Endodermal cell (in vitro differentiated cells): ENCODE results near the gene BBS9. TPM values are rescaled to one million over a fixed set of nuclear protein-coding genes. Genes with fewer than 3 reads are reported as not detected.

Source experiments
- DNase-seq: peaks from one replicate; pipeline ENCODE4 v3.0.0-alpha.2; 2017
- H3K27ac ChIP-seq: 2 replicates; pipeline ENCODE4 v1.5.1; 2013; ENCODE audit warnings: mild to moderate bottlenecking, low read depth, low read length, moderate library complexity
- H3K27me3 ChIP-seq: 2 replicates; pipeline ENCODE4 v1.6.1; 2013; ENCODE audit warnings: mild to moderate bottlenecking, low read length, moderate library complexity; ENCODE audit not compliant: insufficient read depth, control insufficient read depth, poor library complexity, severe bottlenecking
- H3K36me3 ChIP-seq: 2 replicates; pipeline ENCODE4 v1.7.0; 2013; ENCODE audit warnings: mild to moderate bottlenecking, low read length, moderate library complexity; ENCODE audit not compliant: control insufficient read depth, insufficient read depth
- H3K4me1 ChIP-seq: one replicate; pipeline ENCODE4 v1.7.0; 2013; ENCODE audit warnings: low read length; ENCODE audit not compliant: control insufficient read depth, insufficient read depth
- H3K4me3 ChIP-seq: 2 replicates; pipeline ENCODE4 v1.5.1; 2013; ENCODE audit warnings: mild to moderate bottlenecking, low read length, moderate library complexity
- H3K9ac ChIP-seq: 2 replicates; pipeline ENCODE4 v1.6.1; 2013; ENCODE audit warnings: mild to moderate bottlenecking, low read length, moderate library complexity; ENCODE audit not compliant: poor library complexity, severe bottlenecking; ENCODE audit errors: extremely low read depth
- H3K9me3 ChIP-seq: 2 replicates; pipeline ENCODE4 v1.6.1; 2013; ENCODE audit warnings: mild to moderate bottlenecking, low read length, moderate library complexity; ENCODE audit not compliant: control insufficient read depth
- H3K27ac Mint-ChIP-seq: 2 replicates; pipeline ENCODE4 v1.8.0; 2020; ENCODE audit warnings: mixed read lengths
- H3K27me3 Mint-ChIP-seq: 2 replicates; pipeline ENCODE4 v1.8.0; 2021; ENCODE audit warnings: mild to moderate bottlenecking, mixed read lengths; ENCODE audit not compliant: insufficient read depth
- H3K36me3 Mint-ChIP-seq: 2 replicates; pipeline ENCODE4 v1.8.0; 2020; ENCODE audit warnings: low read depth, mixed read lengths
- H3K4me1 Mint-ChIP-seq: 2 replicates; pipeline ENCODE4 v1.8.0; 2020; ENCODE audit warnings: mixed read lengths
- H3K4me3 Mint-ChIP-seq: 2 replicates; pipeline ENCODE4 v1.8.0; 2020; ENCODE audit warnings: mild to moderate bottlenecking, moderate library complexity, mixed read lengths
- H3K9me3 Mint-ChIP-seq: 2 replicates; pipeline ENCODE4 v1.8.0; 2020; ENCODE audit warnings: mild to moderate bottlenecking, mixed read lengths
- CTCF ChIP-seq: fragments of 200-600 bp; sonication (generic); conservative IDR thresholded peaks from 2 replicates; pipeline ENCODE4 v1.5.0; 2021; ENCODE audit warnings: antibody characterized with exemption, mild to moderate bottlenecking
- WGBS, 2 experiments: methylation state at CpG; one replicate each; pipeline versions ENCODE4 v1.1.5 to v1.1.7; 2013; ENCODE audit warnings: missing lambda C conversion rate in 2 of 2, mixed read lengths in 1 of 2; ENCODE audit not compliant: insufficient coverage in 1 of 2, insufficient read length in 1 of 2; 5-methylcytosine and 5-hydroxymethylcytosine counted together
- total RNA-seq, 2 donors: library from RNA; stranded (reverse); fragmentation: NEBNext Ultra II Directional in 1 of 2; extraction: Animal tissue kit (Norgen Biotek cat#: 25700) in 1 of 2; gene quantifications; 2 replicates in 1 of 2; 3 replicates in 1 of 2; pipeline ENCODE4 v1.2.1, GENCODE V29; 2021

The BBS9 gene
- total RNA-seq, 2 donors from 2014 or later: 20.7 to 21.6 TPM

GRCh38 chr7:33325754-33326484, 196.6 kb downstream of the BBS9 start:
- Histone ChIP-seq H3K4me1 (no peaks in the 10 kb centered on the region), H3K9me3 (no peaks in the 10 kb centered on the region), H3K27me3 (no peaks in the 10 kb centered on the region), H3K9ac (no peak overlapping the region), H3K27ac (no peak overlapping the region), H3K36me3 (no peaks in the 10 kb centered on the region), H3K4me3 (no peak overlapping the region)
- Mint-ChIP-seq H3K36me3 (no peaks in the 10 kb centered on the region), H3K4me1 (no peaks in the 10 kb centered on the region), H3K27me3 (no peaks in the 10 kb centered on the region), H3K4me3 (no peak overlapping the region), H3K27ac (no peak overlapping the region), H3K9me3 (no peaks in the 10 kb centered on the region)
- DNase-seq: no peak
- no peak for TF ChIP-seq CTCF
- 94 to 100% methylated on average over 2 to 4 of the region's 4 CpGs for WGBS, 2 experiments

DNA sequence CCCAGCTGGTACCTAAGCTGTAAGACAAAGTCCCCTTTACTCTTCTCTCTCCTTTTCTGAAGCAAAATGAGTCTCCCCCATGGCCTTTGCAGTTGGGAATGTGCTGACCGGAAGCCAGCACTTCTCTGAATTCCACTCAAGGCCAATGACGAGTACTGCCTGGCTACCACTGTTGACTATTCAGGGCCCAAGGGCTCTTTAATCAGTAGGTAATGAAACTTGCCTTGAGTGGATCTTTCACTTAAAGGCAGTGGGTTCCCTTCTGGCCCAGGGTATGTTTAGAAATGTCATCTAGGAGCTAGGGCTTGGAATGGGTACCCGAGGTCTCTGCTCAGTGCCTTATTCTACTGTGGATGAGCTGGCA, 197.1 kb downstream of the BBS9 start:
- Histone ChIP-seq H3K4me1 (no peaks in the 10 kb centered on the region), H3K9me3 (no peaks in the 10 kb centered on the region), H3K36me3 (no peaks in the 10 kb centered on the region), H3K27me3 (no peaks in the 10 kb centered on the region), H3K4me3 (no peak overlapping the region), H3K27ac (no peak overlapping the region), H3K9ac (no peak overlapping the region)
- H3K27me3 Mint-ChIP-seq: no peaks in the 10 kb centered on the region
- no peaks in the 10 kb centered on the region for H3K4me1 Mint-ChIP-seq
- H3K27ac Mint-ChIP-seq: no peak overlapping the region
- no peak for DNase-seq
- no peak for TF ChIP-seq CTCF
- 78 to 100% methylated on average over 1 to 3 of the region's 3 CpGs for WGBS, 2 experiments
- H3K4me3 Mint-ChIP-seq: no peak overlapping the region
- H3K9me3 Mint-ChIP-seq: no peaks in the 10 kb centered on the region
- H3K36me3 Mint-ChIP-seq: no peaks in the 10 kb centered on the region

DNA sequence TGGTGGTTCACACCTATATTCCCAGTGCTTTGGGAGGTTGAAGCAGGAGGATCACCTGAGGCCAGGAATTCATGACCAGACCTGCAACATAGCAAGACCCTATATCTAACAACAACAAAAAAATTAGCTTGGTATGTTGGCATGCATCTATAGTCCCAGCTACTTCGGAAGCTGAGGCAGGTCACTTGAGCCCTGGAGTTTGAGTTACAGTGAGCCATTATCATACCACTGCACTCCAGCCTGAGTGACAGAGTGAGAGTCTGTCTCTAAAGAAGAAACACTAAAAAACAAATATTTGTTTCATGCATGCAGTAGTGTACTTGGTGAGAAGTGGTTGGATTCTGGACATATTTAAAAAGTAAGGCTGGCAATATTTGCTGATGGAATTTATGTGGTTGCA, 198.1 kb downstream of the BBS9 start:
- no peak for TF ChIP-seq CTCF
- no peak overlapping the region for H3K27ac ChIP-seq

More for the DNA sequence above, 198.1 kb downstream of the BBS9 start:
- no peak overlapping the region for H3K4me3 ChIP-seq
- DNase-seq: no peak
- Mint-ChIP-seq H3K27me3 (no peaks in the 10 kb centered on the region), H3K36me3 (no peaks in the 10 kb centered on the region), H3K4me3 (no peak overlapping the region), H3K4me1 (no peaks in the 10 kb centered on the region), H3K27ac (no peak overlapping the region), H3K9me3 (no peaks in the 10 kb centered on the region)
- no peaks in the 10 kb centered on the region for H3K4me1 ChIP-seq
- H3K9ac ChIP-seq: no peak overlapping the region
- no peaks in the 10 kb centered on the region for H3K9me3 ChIP-seq
- H3K36me3 ChIP-seq: no peaks in the 10 kb centered on the region
- H3K27me3 ChIP-seq: no peaks in the 10 kb centered on the region
- WGBS, 2 experiments: 100% methylated on average over 1 of the region's 1 CpG; no CpG with 5 or more reads in 1 of the 2 experiments
